Tibial nerve (tissue), 4 donors: ENCODE results near the gene PDLIM5.

Source experiments
- CTCF ChIP-seq, 5 experiments: fragments of 200-600 bp in 3 of 5; fragments of 450-650 bp in 2 of 5; sonication (generic) in 3 of 5; IDR thresholded peaks; one replicate each; pipeline ENCODE4 v1.5.1; 2016 to 2019; ENCODE audit warnings: antibody characterized with exemption in 5 of 5, mild to moderate bottlenecking in 3 of 5, moderate library complexity in 2 of 5
- EP300 ChIP-seq, 2 donors: sonication (generic); formaldehyde crosslinking; IDR thresholded peaks; one replicate each; pipeline ENCODE4 v1.6.1; 2017; ENCODE audit warnings: antibody characterized with exemption in 2 of 2, mild to moderate bottlenecking in 1 of 2
- POLR2A ChIP-seq, 2 donors: fragments of 450-650 bp; IDR thresholded peaks; one replicate each; pipeline ENCODE4 v1.6.1; 2017; ENCODE audit warnings: antibody characterized with exemption in 2 of 2, mild to moderate bottlenecking in 2 of 2, moderate library complexity in 2 of 2

GRCh38 chr4:94534401-94535312 lies 82.9 kb downstream of the PDLIM5 start:
- TF ChIP-seq CTCF (IDR thresholded peaks at IDR 0.05) (no peak), POLR2A (IDR thresholded peaks at IDR 0.05) (no peak), EP300 (IDR thresholded peaks at IDR 0.05) (no peak)
